ENCODE results near the gene TLL2.

The TLL2 gene

DNA sequence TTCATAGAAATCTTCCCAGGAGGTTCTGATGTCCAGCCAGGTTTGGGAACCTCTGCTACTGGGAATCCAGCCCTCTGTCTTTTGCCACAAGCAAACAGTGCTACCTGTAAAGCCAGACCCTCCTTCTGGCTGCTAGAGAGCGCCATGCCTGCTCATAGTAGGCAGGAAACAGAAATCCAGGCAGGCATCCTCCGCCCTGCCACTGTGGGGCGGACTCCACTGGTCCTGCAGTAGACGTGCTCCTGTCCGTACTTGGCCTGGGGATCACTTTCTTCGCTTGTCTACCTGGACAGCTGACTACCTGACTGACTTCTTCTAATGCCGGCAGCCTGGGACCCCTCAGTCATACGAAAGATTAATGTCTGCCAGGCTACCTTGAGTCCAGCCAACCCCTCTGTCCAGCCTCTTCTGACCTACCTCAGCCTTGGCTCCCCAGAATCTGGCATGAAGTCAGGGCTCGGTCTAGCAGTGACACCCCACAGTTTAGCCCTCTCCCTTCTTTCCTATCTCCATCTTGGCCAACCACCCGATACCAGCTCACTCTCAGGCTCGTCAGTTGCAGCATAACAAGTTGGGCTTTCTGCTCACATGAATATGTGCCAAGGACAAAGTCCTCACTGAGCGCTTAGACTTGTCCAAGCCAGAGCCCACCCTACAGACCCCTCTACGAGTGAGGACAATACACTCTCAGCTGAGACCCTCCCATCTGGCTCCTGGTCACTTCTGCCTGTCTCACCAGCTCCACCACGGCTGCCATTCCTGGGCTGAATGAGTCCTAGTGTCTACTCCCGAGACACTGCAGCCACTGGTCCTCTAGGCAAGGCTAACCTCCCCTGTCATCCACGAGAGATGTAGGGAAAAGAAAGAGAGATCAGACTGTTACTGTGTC is 111.1 kb downstream of the TLL2 start:
- no peak for DNase-seq (ENCODE audit: low read depth, low spot score)
- no peak overlapping the region for H3K27ac ChIP-seq

DNA sequence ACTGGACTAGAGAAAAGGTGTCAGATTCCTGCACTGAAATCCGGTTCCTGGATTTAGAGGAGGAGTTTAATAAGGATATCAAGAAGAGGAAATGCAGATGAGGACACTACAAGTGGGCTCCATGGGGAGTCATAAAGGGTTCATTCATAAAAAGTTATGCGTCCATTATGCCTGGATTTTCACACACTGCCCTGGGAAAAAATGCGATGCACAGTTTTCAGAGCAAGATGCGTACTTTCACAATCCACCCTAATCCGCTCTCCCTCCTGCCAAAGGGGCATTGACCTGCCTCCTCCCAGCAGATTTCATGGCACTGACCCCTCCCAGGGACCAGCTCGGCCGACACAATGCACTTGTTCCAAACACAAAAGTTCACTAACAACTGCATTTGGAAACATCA is 112.7 kb downstream of the TLL2 start:
- no peak overlapping the region for H3K27ac ChIP-seq
- DNase-seq (ENCODE audit: low read depth, low spot score): no peak

DNA sequence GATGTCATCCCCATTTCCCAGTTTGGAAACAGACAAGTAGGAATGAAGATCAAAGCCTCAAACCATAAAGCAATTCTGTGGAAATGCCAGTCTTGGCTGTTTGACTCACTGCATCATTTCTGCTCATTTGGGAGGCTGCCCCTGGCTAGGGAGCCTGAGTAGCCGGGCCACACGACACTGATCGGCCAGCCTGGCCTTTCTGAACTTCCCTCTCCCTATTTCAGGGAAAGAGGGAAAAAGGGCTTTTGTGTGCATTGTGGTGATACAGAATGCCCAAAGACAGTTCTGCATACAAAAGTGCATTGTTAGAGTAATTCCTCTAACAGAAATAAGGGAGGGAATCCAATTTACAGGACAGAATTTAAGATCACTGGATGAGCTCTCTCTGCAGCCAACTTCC is 113.3 kb downstream of the TLL2 start:
- no peak overlapping the region for H3K27ac ChIP-seq
- DNase-seq (ENCODE audit: low read depth, low spot score): no peak

DNA sequence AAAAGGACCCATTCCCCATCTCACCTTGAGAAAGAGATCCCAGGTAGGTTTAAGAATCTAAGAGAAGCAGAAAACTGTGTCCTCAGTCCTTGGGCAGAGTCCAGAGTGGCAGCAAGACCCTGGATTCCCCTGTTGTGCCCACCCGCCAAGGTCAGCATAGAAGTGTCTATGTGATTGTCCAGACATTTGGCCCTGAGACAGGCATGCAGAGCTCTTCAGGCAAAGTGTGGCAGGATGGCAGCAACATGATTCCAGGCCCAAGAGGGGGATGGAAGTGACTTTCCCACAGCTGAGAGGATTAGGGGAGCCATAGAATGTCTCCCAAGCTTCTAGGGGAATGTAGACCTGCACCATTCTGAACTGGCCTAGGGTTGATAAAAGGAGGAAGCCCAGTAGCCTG is 115.8 kb downstream of the TLL2 start:
- no peak overlapping the region for H3K27ac ChIP-seq
- DNase-seq (ENCODE audit: low read depth, low spot score): no peak

DNA sequence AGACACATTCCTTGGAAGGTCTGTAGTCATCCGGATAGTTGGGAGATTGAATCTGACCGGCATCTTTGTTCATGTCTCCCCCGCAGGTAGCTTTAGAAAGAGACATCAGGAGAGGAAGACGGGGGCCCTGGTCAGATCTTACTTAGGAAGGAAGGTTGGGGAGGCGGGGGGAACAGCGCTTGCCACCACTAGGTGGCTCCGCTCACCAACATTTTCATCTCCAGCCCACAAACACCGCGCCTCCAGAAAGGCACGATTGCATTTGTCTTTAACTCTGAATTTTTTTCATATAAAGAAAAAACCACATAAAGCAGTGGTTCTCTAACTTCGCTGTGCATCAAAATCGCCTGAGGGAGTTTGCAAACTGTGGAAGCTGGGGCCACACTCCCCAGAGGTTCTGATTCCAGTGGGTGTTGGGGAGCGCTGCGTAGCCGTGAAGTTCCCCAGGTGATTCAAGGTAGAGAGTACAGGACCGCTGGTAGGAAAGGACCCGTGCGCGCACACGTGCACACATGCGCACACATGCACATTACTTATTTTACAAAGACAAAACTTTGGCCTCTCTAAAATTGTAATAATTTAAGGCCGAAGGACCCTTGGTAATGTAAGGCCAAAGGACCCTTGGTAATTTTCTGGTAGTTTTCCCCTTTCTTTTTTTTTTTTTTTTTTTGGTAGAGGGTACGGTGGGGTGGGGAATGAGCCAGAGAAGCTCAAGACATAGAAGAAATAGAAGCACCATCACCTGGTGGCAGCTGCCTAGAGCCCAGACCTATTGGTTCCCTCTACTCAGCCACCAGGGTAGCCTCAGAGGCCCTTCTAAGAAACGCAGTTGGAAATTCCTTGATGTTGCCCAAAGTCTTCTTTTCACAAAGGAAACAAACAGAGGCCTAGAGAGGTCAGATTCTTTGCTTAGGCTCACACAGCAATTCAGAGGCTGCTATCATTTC is 117.5 kb downstream of the TLL2 start:
- no peak overlapping the region for H3K27ac ChIP-seq
- no peak for DNase-seq (ENCODE audit: low read depth, low spot score)

DNA sequence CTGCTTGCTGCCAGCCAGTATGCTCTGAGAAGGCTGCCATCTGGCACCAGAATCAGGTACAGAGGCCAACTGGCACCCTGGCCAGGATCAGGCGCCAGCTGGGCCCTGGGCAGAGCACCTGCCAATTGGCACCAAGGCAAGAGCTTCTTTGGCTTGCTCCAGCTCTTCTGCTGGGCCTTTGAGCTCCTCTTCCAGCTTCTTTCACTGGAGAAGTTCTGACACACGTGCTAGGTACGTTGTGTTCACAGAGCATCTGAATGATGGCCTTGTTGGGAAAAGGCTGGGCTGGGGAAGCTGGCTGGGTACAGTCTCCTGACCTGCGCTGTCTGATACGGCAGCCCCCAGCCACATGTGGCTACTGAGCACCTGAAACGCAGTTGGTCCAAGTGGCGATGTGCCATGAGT is 123.3 kb downstream of the TLL2 start:
- H3K27ac ChIP-seq: no peak overlapping the region
- no peak for DNase-seq (ENCODE audit: low read depth, low spot score)

DNA sequence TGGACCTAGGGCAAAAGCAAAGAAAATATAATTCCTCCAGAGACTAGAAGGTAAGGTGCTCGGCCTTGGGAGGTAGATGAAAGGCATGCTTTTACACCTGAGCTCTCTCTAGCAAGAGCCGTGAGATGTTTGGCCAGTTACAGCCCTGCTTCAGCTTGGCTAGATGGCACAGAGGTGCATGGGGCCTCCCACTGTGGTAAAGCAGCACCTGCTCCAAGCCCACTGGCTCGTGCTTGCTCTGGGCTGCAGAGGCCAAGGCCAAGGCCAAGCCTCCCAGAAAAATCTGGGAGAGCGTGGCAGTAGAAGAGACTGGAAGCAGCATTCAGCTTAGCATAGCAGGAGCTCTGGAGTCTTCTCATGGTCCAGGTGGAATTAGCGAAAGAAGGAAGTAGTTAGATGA is 123.9 kb downstream of the TLL2 start:
- no peak overlapping the region for H3K27ac ChIP-seq
- no peak for DNase-seq (ENCODE audit: low read depth, low spot score)

DNA sequence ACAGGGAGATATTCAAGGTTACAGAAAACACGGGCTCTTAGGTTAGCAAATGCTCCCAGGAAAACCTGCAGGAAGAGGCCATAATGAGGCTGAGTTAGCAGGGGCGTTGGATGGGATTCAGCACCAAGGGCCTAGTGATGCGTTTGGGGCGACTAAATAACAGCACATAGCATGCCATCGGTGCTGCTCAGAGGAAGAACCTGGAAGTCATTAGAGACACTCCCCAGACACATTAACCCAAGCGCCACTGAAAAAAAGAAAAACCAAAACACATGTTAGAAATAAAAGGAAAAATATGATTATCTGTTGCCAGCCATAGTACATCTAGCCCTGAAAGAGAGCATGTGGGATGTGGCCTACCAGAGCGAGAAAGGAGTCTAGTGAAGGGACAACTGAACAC is 126.1 kb downstream of the TLL2 start:
- H3K27ac ChIP-seq: no peak overlapping the region
- no peak for DNase-seq (ENCODE audit: low read depth, low spot score)

DNA sequence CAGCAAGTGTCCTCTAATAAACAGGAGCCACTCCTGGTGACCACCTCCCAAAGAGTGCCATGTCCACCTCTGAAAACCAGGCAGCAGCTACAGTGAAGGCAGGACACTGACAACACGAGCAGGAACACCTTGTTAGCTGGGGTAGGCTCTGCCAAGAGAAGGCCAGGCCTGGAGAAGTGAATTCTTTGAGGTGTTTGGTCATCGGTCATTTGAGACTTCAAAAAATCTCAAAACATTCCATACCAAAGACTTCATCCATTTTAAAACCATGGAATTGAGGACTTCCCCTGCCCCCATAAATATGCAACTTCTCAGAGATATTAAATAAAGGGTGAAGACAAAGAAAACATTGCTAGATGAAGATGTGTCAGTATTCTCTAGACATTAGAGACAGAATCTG is 126.6 kb downstream of the TLL2 start:
- no peak for DNase-seq (ENCODE audit: low read depth, low spot score)
- no peak overlapping the region for H3K27ac ChIP-seq

DNA sequence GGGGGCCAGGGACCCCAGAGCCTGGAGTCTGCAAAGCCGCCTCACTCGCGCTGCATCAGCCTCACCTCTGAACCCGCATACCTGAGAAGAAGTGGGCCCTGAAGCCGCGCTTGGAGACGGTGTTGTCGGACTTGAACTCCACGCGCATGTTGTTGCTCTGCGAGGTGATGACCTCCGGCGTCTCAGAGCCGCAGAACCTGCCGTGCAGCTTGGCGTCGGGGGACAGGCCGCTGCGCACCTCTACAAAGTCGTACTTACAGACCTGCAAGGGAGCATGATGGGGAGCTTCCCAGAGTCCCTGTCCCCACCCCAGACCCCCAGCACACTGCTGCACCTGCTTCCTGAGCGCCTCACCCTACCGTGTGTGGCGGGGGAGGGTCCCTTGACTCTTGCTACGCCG is 129.2 kb downstream of the TLL2 start:
- no peak overlapping the region for H3K27ac ChIP-seq
- no peak for DNase-seq (ENCODE audit: low read depth, low spot score)

DNA sequence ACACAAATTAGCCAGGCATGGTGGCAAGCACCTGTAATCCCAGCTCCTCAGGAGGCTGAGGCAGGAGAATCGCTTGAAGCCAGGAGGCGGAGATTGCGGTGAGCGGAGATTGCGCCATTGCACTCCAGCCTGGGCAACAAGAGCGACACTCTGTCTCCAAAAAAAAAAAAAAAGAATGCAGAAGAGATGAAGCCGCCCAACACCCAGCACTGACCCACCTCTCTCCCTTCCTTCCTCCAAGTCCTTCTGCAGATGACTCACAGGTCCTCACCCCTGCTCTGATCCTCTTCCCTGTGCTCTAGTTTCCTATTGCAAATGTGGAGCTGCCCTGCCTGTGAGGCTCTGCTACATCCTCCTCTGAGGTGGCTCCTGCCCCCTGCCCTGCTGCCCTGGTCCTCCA is 132.9 kb downstream of the TLL2 start:
- DNase-seq (ENCODE audit: low read depth, low spot score): no peak
- no peak overlapping the region for H3K27ac ChIP-seq

DNA sequence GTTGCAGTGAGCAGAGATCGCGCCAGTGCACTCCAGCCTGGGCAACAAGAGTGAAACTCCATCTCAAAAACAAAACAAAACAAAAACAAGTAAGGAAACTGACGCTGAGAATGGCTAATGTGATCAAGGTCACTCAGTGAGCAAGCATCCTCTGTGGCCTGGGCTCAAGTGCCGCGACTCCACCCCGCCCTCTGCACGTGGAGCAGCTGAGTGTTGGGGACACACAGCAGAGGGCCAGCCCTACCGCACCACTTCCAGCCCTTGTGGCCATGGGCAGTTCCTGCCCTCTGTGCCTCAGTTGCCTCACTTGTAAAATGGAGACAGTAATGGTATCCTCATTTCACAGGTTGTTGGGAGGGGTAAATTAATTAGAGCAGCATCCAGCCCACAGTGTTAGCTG is 134.0 kb downstream of the TLL2 start:
- no peak overlapping the region for H3K27ac ChIP-seq
- DNase-seq (ENCODE audit: low read depth, low spot score): no peak

DNA sequence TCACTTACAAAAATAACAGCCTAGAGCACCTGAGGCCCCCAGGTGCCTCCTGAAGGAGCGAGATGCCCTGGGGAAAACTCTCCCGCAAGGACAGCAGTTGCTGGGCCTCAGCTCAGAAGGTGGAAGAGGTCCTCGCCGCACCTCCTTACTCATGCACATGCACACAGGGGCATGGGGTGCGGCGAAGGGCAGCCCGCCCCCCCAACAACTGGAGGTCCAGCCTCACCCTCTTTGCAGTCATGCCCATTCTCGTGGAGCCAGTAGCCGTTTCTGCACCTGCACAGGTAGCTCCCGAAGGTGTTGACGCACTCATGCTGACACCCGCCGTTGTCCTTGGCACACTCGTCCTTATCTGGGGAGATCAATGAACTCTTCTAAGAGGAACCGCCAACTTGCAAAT is 135.0 kb downstream of the TLL2 start:
- DNase-seq (ENCODE audit: low read depth, low spot score): no peak
- H3K27ac ChIP-seq: no peak overlapping the region

DNA sequence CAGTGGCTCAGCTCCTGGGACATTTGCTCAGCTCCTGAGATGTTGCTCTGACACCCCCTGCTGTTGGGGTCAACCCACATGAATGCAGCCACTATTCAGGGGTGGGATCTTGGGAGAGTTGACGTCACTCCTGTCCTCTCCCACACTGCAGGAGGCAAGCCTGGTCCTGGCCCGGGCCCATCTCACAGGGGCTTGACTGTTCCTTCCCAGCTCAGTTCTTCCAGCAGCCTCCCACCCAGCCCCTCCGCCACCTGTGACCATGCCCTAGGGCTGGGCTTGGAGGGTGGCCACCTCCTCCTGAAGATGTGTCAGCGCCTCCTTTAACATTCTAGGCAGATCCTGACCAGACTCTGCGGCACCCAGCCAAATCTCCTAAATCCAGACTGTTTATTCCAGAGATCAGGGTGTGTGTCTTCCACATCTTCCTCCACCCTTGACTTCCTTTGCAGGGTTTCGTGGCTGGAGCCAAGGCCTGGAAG is 135.9 kb downstream of the TLL2 start:
- DNase-seq (ENCODE audit: low read depth, low spot score): no peak
- no peak overlapping the region for H3K27ac ChIP-seq

DNA sequence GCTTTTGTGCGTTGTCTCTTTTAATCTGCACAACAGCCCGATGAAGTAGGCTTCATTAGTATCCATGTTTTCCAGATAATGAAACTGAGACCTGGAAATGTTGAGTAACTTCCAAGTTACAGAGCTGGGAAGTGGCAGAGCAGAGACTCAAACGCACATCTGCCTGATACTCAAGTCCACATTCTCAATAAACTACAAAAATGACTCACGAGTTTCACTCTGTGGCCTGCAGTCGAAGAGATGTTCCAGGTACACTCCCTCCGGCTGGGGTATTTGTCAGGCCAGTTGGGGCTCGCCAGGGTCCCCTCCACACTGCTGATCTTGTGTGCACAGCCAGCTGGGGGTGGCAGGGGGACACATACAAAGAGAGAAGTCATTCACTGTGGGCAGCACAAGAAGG is 137.2 kb downstream of the TLL2 start:
- H3K27ac ChIP-seq: no peak overlapping the region
- peak; percentile 37 for DNase-seq (ENCODE audit: low read depth, low spot score)

DNA sequence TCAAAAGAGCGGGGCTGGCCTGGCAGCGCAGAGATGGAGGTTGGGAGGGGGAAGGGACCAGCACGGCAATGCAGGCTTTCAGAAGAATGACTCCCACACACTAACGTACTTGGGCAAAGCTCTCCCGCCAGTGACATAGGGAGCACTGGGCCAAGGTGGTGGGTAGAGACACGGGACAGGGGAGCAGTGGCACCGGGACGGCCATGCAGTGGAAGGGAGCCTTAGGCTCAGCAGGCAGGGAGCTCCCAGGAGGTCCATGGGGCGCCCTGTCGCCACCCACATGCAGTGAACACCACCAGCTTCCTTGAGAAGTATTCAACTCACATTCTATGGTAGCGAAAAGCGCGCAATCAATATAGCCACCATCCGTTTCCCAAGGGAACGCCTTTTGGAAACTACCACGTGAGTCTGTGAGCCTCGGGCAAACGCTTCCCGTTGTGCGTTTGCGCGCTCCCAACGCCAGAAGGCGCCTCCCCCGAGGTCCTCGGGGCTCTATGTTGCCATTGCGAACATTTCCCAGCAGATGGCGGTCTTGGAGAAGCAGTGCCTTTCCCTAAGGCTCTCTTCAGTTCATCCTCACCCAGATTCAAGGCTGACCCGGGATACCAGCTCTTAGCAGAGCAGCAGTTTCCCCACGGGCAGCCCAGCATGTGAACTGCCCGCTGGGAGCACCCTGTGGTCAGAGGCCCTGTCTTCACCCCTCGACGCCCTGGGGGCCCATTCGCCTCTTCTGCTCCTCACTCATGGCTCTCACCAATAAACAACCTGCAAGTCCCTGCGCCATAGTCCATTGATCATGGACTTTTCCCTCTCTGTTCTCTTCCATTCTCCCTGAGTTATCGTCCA is 138.5 kb downstream of the TLL2 start:
- H3K27ac ChIP-seq: no peak overlapping the region

DNA sequence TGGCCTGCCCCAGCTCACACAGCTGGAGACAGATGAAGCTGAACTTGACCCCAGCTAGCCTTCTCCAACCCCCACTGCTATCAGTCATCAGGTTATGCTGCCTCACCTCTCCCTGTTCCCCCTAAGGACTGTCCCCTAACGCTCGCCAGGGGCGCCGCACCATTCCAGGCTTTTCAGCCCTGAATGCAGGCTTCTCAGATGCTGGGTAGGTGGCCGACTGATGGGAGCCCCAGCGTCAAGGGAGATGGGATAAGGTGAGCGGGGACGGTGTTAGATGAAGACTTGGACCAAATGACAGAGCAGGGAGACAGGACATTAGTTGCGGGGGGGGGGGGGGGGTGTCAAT is 139.1 kb downstream of the TLL2 start:
- H3K27ac ChIP-seq: no peak overlapping the region
- DNase-seq (ENCODE audit: low read depth, low spot score): no peak

More for the DNA sequence above, 138.5 kb downstream of the TLL2 start:
- peak; percentile 36 for DNase-seq (ENCODE audit: low read depth, low spot score)

DNA sequence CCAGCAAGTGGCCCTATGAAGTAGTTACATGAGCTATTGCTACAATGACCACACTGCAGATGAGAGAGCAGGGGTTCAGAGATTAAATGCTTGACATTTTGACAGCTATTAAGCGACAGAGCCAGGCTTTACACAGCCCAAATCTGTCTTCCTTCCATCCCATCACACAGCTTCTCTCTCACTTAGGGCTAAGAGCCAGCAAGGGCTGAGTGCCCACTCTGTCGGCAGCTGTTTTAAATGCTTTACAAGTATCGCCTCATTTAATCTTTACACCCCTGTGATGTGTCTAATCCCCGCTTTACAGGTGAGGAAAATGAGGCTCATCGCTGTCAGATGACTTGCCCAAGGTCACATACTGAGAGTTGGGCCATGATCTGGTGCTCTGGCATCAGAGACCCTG is 139.7 kb downstream of the TLL2 start:
- H3K27ac ChIP-seq: no peak overlapping the region
- no peak for DNase-seq (ENCODE audit: low read depth, low spot score)

DNA sequence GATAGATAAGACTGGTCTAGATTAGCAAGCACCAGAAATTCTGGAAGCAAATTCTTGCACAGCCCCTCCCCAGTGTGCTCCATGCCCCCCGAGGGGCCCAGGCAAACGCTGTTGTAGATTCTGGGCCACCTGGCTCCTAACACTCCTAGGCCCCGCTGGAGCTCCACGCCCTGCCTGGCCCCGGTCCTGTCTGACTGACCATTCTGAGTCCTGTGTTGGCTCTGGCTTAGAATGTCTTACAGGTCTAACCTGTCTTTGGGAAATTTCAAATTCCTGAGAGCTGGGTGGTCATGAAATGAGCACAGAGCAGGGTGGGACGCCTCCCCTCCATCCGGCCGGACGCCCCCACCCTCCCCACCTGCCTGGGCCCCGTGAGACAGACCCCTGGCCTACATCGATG is 142.4 kb downstream of the TLL2 start:
- H3K27ac ChIP-seq: no peak overlapping the region
- no peak for DNase-seq (ENCODE audit: low read depth, low spot score)

DNA sequence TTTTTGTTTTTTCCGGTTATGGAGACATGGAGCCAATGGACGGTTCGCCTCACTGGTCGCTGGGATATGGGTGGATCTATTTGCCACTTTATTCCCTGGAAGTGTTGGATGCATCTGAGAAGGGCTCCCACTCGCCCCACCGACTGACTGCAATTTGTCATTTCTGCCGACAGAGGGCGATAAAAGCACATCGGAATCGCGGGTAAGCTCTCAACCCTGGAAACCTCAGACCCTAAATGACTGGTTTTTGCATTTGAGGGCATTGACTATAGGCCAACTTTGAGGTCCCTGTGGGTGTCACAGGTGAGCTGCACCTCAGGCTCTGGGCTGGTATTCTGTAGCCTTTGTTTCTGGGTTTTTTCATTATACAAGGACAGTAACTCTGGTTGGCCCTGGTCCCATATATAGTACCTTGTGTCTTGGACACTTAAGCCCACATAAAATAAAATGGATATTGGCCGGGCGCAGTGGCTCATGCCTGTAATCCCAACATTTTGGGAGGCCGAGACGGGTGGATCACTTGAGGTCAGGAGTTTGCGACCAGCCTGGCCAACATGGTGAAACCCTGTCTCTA is 143.1 kb downstream of the TLL2 start:
- DNase-seq (ENCODE audit: low read depth, low spot score): no peak
- no peak overlapping the region for H3K27ac ChIP-seq

All from epithelial cell of prostate (primary cell).